ENCODE measurements around the gene LMX1B.
"Not testable (repeated sequence)": the region's sequence is repeated elsewhere in the genome, so short reads cannot be mapped to it uniquely, and the experiment has no call there.

Gene LMX1B

GRCh38 chr9:126613651-126614050 lies at the start of gene LMX1B:
Gene LMX1B (plus strand): TSS chr9:126613928. CDS start chr9:126614450, 522 bp downstream.
- no peak for DNase-seq

GRCh38 chr9:126564128-126564527 lies 49.6 kb upstream of the LMX1B start:
- no peak for DNase-seq

- no peak for DNase-seq
These were observed 49.0 kb upstream of the LMX1B start for GRCh38 chr9:126564716-126565115.

GRCh38 chr9:126565336-126566128 lies 48.2 kb upstream of the LMX1B start:
- DNase-seq, result no peak

GRCh38 chr9:126569036-126569435 lies 44.7 kb upstream of the LMX1B start:
- DNase-seq, result no peak

- no peak for DNase-seq
These were observed 35.7 kb upstream of the LMX1B start for GRCh38 chr9:126578029-126578428.

- DNase-seq, result not testable (repeated sequence)
These were observed 33.4 kb upstream of the LMX1B start for GRCh38 chr9:126580319-126580718.

GRCh38 chr9:126581893-126582292 lies 31.8 kb upstream of the LMX1B start:
- DNase-seq, result no peak

- no peak for DNase-seq
These were observed 31.3 kb upstream of the LMX1B start for GRCh38 chr9:126582427-126582826.

- no peak for DNase-seq
These were observed 30.5 kb upstream of the LMX1B start for GRCh38 chr9:126583144-126583760.

- DNase-seq, result no peak
These were observed 29.1 kb upstream of the LMX1B start for GRCh38 chr9:126584611-126585010.

- no peak for DNase-seq
These were observed 27.5 kb upstream of the LMX1B start for GRCh38 chr9:126586236-126586635.

- DNase-seq, result no peak
These were observed 26.2 kb upstream of the LMX1B start for GRCh38 chr9:126587187-126588185.

- no peak for DNase-seq
These were observed 25.1 kb upstream of the LMX1B start for GRCh38 chr9:126588491-126589168.

GRCh38 chr9:126589349-126589748 lies 24.4 kb upstream of the LMX1B start:
- no peak for DNase-seq

- DNase-seq, result no peak
These were observed 22.6 kb upstream of the LMX1B start for GRCh38 chr9:126591083-126591482.

GRCh38 chr9:126591922-126592321 lies 21.8 kb upstream of the LMX1B start:
- DNase-seq, result no peak

- no peak for DNase-seq
These were observed 21.3 kb upstream of the LMX1B start for GRCh38 chr9:126592461-126592860.

GRCh38 chr9:126595982-126596381 lies 17.7 kb upstream of the LMX1B start:
- DNase-seq, result no peak

GRCh38 chr9:126599047-126599650 lies 14.6 kb upstream of the LMX1B start:
- DNase-seq, result no peak

- no peak for DNase-seq
These were observed 9.4 kb upstream of the LMX1B start for GRCh38 chr9:126604059-126605055.

Measured in T1000 (cell line).